HepG2 (cell line): ENCODE data around the gene GCN1. TPM values are rescaled to one million over a fixed set of nuclear protein-coding genes. Genes with fewer than 3 reads are reported as not detected.
A peak's percentile ranks its signal among the peaks of the same experiment; 100 is the strongest.

Experiments used
- CENPX ChIP-seq: sonication (generic); formaldehyde crosslinking; IDR thresholded peaks from 2 replicates; pipeline ENCODE4 v1.9.0; 2021; ENCODE audit warnings: mild to moderate bottlenecking, missing genetic modification reagents, moderate library complexity
- CHCHD3 ChIP-seq: sonication (generic); formaldehyde crosslinking; IDR thresholded peaks from 2 replicates; pipeline ENCODE4 v1.8.0; 2022; ENCODE audit warnings: mild to moderate bottlenecking, missing genetic modification reagents, moderate library complexity
- CREB3 ChIP-seq: sonication (generic); formaldehyde crosslinking; IDR thresholded peaks from 2 replicates; pipeline ENCODE4 v1.5.0; 2020; ENCODE audit warnings: missing genetic modification reagents
- ETS1 ChIP-seq: sonication (generic); formaldehyde crosslinking; IDR thresholded peaks from 2 replicates; pipeline ENCODE4 v1.4.0; 2020; ENCODE audit warnings: missing genetic modification reagents
- FOSL2 ChIP-seq: sonication (generic); formaldehyde crosslinking; IDR thresholded peaks from 2 replicates; pipeline ENCODE4 v1.4.0; 2020; ENCODE audit warnings: missing genetic modification reagents
- GATAD1 ChIP-seq: IDR thresholded peaks from 2 replicates; pipeline ENCODE4 v1.6.1; 2016; ENCODE audit warnings: missing genetic modification reagents, missing compliant biosample characterization
- HMG20B ChIP-seq: conservative IDR thresholded peaks from 2 replicates; pipeline ENCODE4 v1.6.1; 2016; ENCODE audit warnings: missing genetic modification reagents, missing compliant biosample characterization
- MED13 ChIP-seq: sonication (generic); formaldehyde crosslinking; IDR thresholded peaks from 2 replicates; pipeline ENCODE4 v1.5.0; 2020; ENCODE audit warnings: missing genetic modification reagents
- MTA3 ChIP-seq: sonication (generic); formaldehyde crosslinking; IDR thresholded peaks from 2 replicates; pipeline ENCODE4 v1.4.0; 2020; ENCODE audit warnings: missing genetic modification reagents
- MTF2 ChIP-seq: sonication (generic); formaldehyde crosslinking; IDR thresholded peaks from 2 replicates; pipeline ENCODE4 v1.5.0; 2020; ENCODE audit warnings: missing genetic modification reagents, borderline replicate concordance
- TOPORS ChIP-seq: sonication (generic); formaldehyde crosslinking; IDR thresholded peaks from 2 replicates; pipeline ENCODE4 v1.8.0; 2023; ENCODE audit warnings: mild to moderate bottlenecking, missing genetic modification reagents
- TP53 ChIP-seq: sonication (generic); formaldehyde crosslinking; conservative IDR thresholded peaks from 2 replicates; pipeline ENCODE4 v1.4.0; 2020; ENCODE audit warnings: missing genetic modification reagents
- ZMAT3 ChIP-seq: sonication (generic); formaldehyde crosslinking; conservative IDR thresholded peaks from 2 replicates; pipeline ENCODE4 v1.7.0; 2021; ENCODE audit warnings: missing genetic modification reagents
- ZNF350 ChIP-seq: sonication (generic); formaldehyde crosslinking; IDR thresholded peaks from 2 replicates; pipeline ENCODE4 v1.4.0; 2020; ENCODE audit warnings: mild to moderate bottlenecking, low read depth, missing genetic modification reagents, borderline replicate concordance
- ZNF513 ChIP-seq: sonication (generic); formaldehyde crosslinking; conservative IDR thresholded peaks from 2 replicates; pipeline ENCODE4 v1.5.0; 2020; ENCODE audit warnings: missing genetic modification reagents
- ZNF792 ChIP-seq: IDR thresholded peaks from 2 replicates; pipeline ENCODE4 v1.6.1; 2016
- polyA plus RNA-seq, 8 experiments: library from polyadenylated mRNA; depleted of rRNA in 3 of 8; stranded (reverse) in 7 of 8; unstranded in 1 of 8; fragments of >200 nt; fragmentation: Illumina TruSeq in 4 of 8; extraction: Trizol in 4 of 8; gene quantifications; 2 replicates each; pipeline versions ENCODE4 v1.2.1 to v1.2.3, GENCODE V29; 2011 to 2016; ENCODE audit warnings: low read depth in 4 of 8, missing spikeins in 1 of 8, mixed read lengths in 1 of 8; ENCODE audit not compliant: insufficient read depth in 1 of 8
- total RNA-seq, 5 experiments: library from RNA; depleted of rRNA; stranded (reverse); fragments of >200 nt; fragmentation: Illumina TruSeq; extraction: Trizol; gene quantifications; 2 replicates each; pipeline ENCODE4 v1.2.3, GENCODE V29; 2016; ENCODE audit warnings: low read depth in 1 of 5
- TF ChIP-seq, protein P1 (sequence below): sonication (generic); formaldehyde crosslinking; IDR thresholded peaks from 2 replicates; pipeline ENCODE4 v1.5.1; 2020; ENCODE audit warnings: mild to moderate bottlenecking, missing genetic modification reagents, borderline replicate concordance
- TF ChIP-seq, protein P2 (sequence below), 2 experiments: sonication (generic) in 1 of 2; formaldehyde crosslinking in 1 of 2; IDR thresholded peaks; 2 replicates each; pipeline versions ENCODE4 v1.6.1 to v1.9.0; 2014 to 2022; ENCODE audit warnings: antibody characterized with exemption in 1 of 2, borderline replicate concordance in 1 of 2, inconsistent platforms in 1 of 2, low read depth in 1 of 2, missing genetic modification reagents in 1 of 2

The GCN1 gene
- total and polyA plus RNA-seq, 2 of the 13 experiments (the other 11 are each of a cell fraction or from before 2014, with no cell fraction given), result 58.2 to 83.0 TPM

- TF ChIP-seq ETS1 (CRISPR knock-in tag) (no peak), MTA3 (no peak), ZMAT3 (CRISPR knock-in tag) (peak; percentile 34; the same call in 1 of the 2 replicates), ZNF513 (CRISPR knock-in tag) (no peak), CREB3 (CRISPR knock-in tag) (no peak), FOSL2 (CRISPR knock-in tag) (peak; percentile 67), CENPX (CRISPR knock-in tag) (no peak), TP53 (CRISPR knock-in tag) (0 out of 2 replicates have a peak, but pooled peaks have one; percentile 22), TOPORS (CRISPR knock-in tag) (peak; percentile 78; the same call in 1 of the 2 replicates), HMG20B (CRISPR knock-in tag) (no peak; the same call in 1 of the 2 replicates), MED13 (peak; percentile 70; the same call in 1 of the 2 replicates), ZNF792 (peak; percentile 86; the same call in 1 of the 2 replicates), ZNF350 (CRISPR knock-in tag) (peak; percentile 94; the same call in 1 of the 2 replicates), CHCHD3 (no peak), GATAD1 (CRISPR knock-in tag) (peak; percentile 79), MTF2 (CRISPR knock-in tag) (no peak)
- TF ChIP-seq, protein P1, sequence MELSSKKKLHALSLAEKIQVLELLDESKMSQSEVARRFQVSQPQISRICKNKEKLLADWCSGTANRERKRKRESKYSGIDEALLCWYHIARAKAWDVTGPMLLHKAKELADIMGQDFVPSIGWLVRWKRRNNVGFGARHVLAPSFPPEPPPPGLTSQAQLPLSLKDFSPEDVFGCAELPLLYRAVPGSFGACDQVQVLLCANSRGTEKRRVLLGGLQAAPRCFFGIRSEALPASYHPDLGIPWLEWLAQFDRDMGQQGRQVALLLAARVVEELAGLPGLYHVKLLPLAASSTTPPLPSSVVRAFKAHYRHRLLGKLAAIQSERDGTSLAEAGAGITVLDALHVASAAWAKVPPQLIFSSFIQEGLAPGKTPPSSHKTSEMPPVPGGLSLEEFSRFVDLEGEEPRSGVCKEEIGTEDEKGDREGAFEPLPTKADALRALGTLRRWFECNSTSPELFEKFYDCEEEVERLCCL (CRISPR knock-in tag), result no peak
- TF ChIP-seq, protein P2, sequence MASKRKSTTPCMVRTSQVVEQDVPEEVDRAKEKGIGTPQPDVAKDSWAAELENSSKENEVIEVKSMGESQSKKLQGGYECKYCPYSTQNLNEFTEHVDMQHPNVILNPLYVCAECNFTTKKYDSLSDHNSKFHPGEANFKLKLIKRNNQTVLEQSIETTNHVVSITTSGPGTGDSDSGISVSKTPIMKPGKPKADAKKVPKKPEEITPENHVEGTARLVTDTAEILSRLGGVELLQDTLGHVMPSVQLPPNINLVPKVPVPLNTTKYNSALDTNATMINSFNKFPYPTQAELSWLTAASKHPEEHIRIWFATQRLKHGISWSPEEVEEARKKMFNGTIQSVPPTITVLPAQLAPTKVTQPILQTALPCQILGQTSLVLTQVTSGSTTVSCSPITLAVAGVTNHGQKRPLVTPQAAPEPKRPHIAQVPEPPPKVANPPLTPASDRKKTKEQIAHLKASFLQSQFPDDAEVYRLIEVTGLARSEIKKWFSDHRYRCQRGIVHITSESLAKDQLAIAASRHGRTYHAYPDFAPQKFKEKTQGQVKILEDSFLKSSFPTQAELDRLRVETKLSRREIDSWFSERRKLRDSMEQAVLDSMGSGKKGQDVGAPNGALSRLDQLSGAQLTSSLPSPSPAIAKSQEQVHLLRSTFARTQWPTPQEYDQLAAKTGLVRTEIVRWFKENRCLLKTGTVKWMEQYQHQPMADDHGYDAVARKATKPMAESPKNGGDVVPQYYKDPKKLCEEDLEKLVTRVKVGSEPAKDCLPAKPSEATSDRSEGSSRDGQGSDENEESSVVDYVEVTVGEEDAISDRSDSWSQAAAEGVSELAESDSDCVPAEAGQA (IDR thresholded peaks at IDR 0.05; ENCODE audit: low read depth), result no peak
- TF ChIP-seq, protein P2 (CRISPR knock-in tag; IDR thresholded peaks at IDR 0.05; ENCODE audit: borderline replicate concordance), result 0 out of 2 replicates have a peak, but pooled peaks have one; percentile 28
These were observed 34.0 kb upstream of the GCN1 start (continued) for GRCh38 chr12:120228291-120229070.
